Measurements from ENCODE around the gene CNTN4.
"Not testable (repeated sequence)": the region's sequence is repeated elsewhere in the genome, so short reads cannot be mapped to it uniquely, and the experiment has no call there.

Gene CNTN4

GRCh38 chr3:2098398-2099027, at the start of gene CNTN4:
Gene CNTN4, plus strand, starts transcription at chr3:2098866.
- peak in 1 of 2 donors; percentile 46 for ATAC-seq

GRCh38 chr3:2061360-2061759, 37.3 kb upstream of the CNTN4 start:
- no peak for ATAC-seq

- ATAC-seq: no peak
Observed at GRCh38 chr3:2071531-2071930, 27.1 kb upstream of the CNTN4 start.

GRCh38 chr3:2078821-2079220, 19.8 kb upstream of the CNTN4 start:
- ATAC-seq: no peak

- no peak for ATAC-seq
Observed at GRCh38 chr3:2082871-2083480, 15.7 kb upstream of the CNTN4 start.

GRCh38 chr3:2083558-2083957, 15.1 kb upstream of the CNTN4 start:
- ATAC-seq: not testable (repeated sequence)

GRCh38 chr3:2090095-2090911, 8.4 kb upstream of the CNTN4 start:
- no peak for ATAC-seq

- ATAC-seq: no peak
Observed at GRCh38 chr3:2092758-2093157, 5.9 kb upstream of the CNTN4 start.

GRCh38 chr3:2094941-2095340, 3.7 kb upstream of the CNTN4 start:
- no peak for ATAC-seq

- no peak for ATAC-seq
Observed at GRCh38 chr3:2096216-2096615, 2.5 kb upstream of the CNTN4 start.

GRCh38 chr3:2097641-2098191, 950 bp upstream of the CNTN4 start:
- ATAC-seq: no peak

GRCh38 chr3:2099028-2099671, 484 bp downstream of the CNTN4 start:
- ATAC-seq: no peak

- no peak for ATAC-seq
Observed at GRCh38 chr3:2099779-2100191, 1.1 kb downstream of the CNTN4 start.

GRCh38 chr3:2106438-2106837, 7.8 kb downstream of the CNTN4 start:
- no peak for ATAC-seq

- ATAC-seq: no peak
Observed at GRCh38 chr3:2110597-2111117, 12.0 kb downstream of the CNTN4 start.

GRCh38 chr3:2114617-2115275, 16.1 kb downstream of the CNTN4 start:
- ATAC-seq: no peak

- no peak for ATAC-seq
Observed at GRCh38 chr3:2130726-2131125, 32.1 kb downstream of the CNTN4 start.

GRCh38 chr3:2133146-2133545, 34.5 kb downstream of the CNTN4 start:
- ATAC-seq: no peak

- ATAC-seq: no peak
Observed at GRCh38 chr3:2137651-2138050, 39.0 kb downstream of the CNTN4 start.

GRCh38 chr3:2141482-2141881, 42.8 kb downstream of the CNTN4 start:
- no peak for ATAC-seq

- no peak for ATAC-seq
Observed at GRCh38 chr3:2148561-2149340, 50.1 kb downstream of the CNTN4 start.

Data from activated CD4-positive, CD25-positive, alpha-beta regulatory T cell treated with anti-CD3 and anti-CD28 coated beads, Interleukin-2, amount 50 U/mL, for 24 hours (primary cell).